ENCODE data around the gene KCNJ11.

DNA sequence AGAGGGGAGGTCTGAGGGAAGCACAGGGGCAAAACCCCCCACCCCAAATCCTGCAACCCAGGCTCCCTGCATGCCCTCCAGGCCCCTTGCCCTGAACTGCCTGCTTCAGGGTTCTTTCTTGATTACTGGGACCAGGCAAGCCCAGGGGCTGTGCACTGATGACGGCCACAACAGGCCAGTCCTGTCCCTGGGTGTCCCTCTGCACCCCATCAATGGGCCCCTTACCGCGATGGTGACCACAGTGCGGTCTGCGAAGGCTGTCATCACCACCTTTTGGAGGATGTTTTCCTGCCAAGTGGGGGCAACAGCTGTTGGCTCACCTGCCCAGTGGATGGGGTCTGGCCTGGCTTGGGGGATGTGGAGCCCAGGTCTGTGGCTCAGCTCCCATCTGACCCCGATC lies 5.0 kb upstream of the KCNJ11 start:
- TF ChIP-seq NRF1 (IDR thresholded peaks at IDR 0.05; ENCODE audit: low read depth, low read length), result no peak
- no peak for TF ChIP-seq SIRT6 (IDR thresholded peaks at IDR 0.05; ENCODE audit: low read length)
- TF ChIP-seq TAF1 (IDR thresholded peaks at IDR 0.05; ENCODE audit: low read depth, low read length), result no peak
- no peak for TF ChIP-seq POLR2AphosphoS5 (IDR thresholded peaks at IDR 0.05; ENCODE audit: low read depth, low read length)
- TF ChIP-seq CTCF (IDR thresholded peaks at IDR 0.05; ENCODE audit: control extremely low read depth in 1 of 3, insufficient read depth in 1 of 3, low read depth in 1 of 3, low read length in 3 of 3), result no peak
- TF ChIP-seq ZNF274 (IDR thresholded peaks at IDR 0.05; ENCODE audit: borderline replicate concordance, extremely low read depth, low read length), result no peak
- TF ChIP-seq GTF2F1 (IDR thresholded peaks at IDR 0.05; ENCODE audit: borderline replicate concordance, low read depth, low read length), result no peak
- no peak for TF ChIP-seq ASH2L (IDR thresholded peaks at IDR 0.05; ENCODE audit: low read length)
